ENCODE measurements around the gene CHRM5.

GRCh38 chr15:34038023-34038870 lies 70.0 kb downstream of the CHRM5 start:
- TF ChIP-seq CTCF (IDR thresholded peaks at IDR 0.05; ENCODE audit: low read length) (no peak), EZH2 (optimal IDR thresholded peaks at IDR 0.05; ENCODE audit: low read depth, low read length) (no peak), EZH2phosphoT487 (IDR thresholded peaks at IDR 0.05; ENCODE audit: low read length) (no peak)

All from MM.1S (cell line).